AG10803 (cell line): ENCODE measurements around the gene ADGRA1.

Experiments
- DNase-seq: peaks from one replicate; pipeline ENCODE4 v3.0.0; 2010; ENCODE audit warnings: low read depth
- H3K4me3 ChIP-seq: 2 replicates; pipeline ENCODE4 v1.5.1; 2011; ENCODE audit warnings: mild to moderate bottlenecking, low read length, control low read depth
- TF ChIP-seq, protein P1 (sequence below): conservative IDR thresholded peaks from 2 replicates; pipeline ENCODE4 v1.5.1; 2011; ENCODE audit warnings: mild to moderate bottlenecking, low read length, control low read depth, inconsistent platforms

The ADGRA1 gene

DNA sequence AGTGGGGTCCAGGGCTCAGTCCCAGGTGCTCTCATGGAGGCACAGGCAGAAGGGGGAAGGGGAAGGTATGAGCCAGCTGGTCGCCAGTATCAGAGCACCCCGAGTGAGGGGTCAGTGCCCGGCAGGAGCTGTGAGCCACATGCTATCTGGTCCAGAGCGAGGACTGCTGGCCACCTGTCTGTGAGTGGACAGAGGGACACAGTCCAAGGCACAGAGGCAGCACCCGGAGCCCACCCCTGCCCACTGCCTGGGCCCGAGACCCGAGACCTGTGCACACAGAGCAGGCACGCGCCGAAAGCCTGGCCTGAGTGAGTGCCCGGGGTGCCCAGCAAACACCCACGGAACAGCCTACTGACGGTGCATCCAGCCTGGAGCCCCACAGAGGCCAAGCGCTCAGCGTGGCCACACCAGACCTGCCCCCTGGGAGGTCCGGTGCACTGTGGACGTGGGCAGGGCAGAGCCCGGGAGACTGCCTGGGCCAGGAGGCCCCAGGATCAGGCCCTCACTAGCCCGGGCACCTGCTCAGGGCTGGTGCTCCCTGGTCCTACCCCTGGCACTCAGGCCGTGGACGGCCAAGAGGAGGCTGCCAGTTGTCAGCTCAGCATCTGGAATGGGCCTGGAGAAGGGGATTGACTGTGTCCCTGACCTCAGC is 29.4 kb downstream of the ADGRA1 start:
- H3K4me3 ChIP-seq: no peak overlapping the region
- TF ChIP-seq, protein P1, sequence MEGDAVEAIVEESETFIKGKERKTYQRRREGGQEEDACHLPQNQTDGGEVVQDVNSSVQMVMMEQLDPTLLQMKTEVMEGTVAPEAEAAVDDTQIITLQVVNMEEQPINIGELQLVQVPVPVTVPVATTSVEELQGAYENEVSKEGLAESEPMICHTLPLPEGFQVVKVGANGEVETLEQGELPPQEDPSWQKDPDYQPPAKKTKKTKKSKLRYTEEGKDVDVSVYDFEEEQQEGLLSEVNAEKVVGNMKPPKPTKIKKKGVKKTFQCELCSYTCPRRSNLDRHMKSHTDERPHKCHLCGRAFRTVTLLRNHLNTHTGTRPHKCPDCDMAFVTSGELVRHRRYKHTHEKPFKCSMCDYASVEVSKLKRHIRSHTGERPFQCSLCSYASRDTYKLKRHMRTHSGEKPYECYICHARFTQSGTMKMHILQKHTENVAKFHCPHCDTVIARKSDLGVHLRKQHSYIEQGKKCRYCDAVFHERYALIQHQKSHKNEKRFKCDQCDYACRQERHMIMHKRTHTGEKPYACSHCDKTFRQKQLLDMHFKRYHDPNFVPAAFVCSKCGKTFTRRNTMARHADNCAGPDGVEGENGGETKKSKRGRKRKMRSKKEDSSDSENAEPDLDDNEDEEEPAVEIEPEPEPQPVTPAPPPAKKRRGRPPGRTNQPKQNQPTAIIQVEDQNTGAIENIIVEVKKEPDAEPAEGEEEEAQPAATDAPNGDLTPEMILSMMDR: no peak
- DNase-seq: no peak

DNA sequence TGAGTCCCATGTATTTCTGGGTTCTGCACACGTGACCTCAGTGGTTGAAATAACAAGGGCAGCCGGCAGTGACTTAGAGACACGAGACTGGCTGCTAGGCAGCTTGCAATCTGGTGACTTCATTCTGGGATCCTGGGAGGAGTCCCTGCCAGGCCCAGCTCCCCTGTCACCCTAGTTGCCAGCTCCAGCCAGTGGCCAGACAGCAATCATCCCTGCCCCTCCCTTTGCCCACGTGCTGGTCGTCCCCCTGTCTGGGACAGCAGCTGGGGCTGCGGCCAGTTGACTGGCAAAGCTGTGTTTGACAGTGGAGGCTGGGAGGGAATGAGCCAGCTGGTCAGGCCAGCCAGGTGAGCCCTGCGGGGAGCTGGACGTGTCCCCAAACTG is 30.0 kb downstream of the ADGRA1 start:
- no peak overlapping the region for H3K4me3 ChIP-seq
- TF ChIP-seq, protein P1: no peak
- no peak for DNase-seq

DNA sequence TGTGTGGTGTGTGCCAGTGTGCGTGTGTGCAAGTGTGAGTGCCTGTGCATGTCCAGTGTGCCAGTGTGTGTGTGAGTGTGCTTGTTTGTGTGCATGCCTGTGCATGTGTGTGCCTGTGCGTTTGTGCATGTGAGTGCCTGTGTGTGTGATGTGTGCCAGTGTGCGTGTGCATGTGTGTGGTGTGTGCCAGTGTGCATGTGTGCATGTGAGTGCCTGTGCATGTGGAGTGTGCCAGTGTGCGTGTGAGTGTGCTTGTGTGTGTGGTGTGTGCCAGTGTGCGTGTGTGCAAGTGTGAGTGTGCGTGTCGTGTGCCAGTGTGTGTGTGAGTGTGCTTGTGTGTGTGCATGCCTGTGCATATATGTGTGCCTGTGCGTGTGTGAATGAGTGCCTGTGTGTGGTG is 33.8 kb downstream of the ADGRA1 start:
- no peak overlapping the region for H3K4me3 ChIP-seq
- TF ChIP-seq, protein P1: no peak

DNA sequence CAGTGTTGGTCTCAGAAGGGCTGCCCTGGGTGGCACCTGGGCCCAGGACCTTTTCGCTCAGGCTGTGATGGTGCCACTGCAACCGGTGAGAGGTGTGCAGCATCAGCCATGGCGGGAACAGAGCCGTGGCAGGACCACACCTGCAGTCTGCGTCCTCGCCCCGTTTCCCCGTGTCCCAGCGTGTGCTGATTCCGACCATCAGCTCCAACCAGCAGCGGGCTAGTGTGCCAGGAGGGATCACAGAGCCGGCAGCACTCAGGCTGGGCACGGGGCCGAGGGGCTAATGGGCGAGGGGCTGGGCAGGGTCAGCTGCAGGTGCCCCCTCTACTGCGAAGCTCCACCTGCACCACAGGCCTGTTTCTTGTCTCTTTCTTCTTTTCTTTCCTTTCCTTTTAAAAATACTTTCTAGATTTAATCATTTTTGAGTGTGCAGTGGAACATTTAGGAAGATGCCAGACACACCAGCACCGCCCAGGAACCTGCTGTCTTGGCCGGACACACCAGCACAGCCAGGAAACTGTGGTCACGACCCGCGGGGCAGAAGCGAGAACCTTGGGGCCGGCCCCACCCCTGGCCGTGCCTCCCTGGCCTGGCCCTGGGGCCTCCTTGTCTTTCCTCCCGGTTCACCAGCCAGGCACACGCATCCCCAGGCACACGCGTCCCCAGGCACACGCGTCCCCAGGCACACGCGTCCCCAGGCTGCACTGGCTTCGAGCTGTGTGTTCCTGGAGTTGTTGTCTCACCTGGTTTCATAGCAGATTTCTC is 34.6 kb downstream of the ADGRA1 start:
- no peak overlapping the region for H3K4me3 ChIP-seq
- TF ChIP-seq, protein P1: no peak
- DNase-seq: no peak

More for the DNA sequence above, 33.8 kb downstream of the ADGRA1 start:
- no peak for DNase-seq

DNA sequence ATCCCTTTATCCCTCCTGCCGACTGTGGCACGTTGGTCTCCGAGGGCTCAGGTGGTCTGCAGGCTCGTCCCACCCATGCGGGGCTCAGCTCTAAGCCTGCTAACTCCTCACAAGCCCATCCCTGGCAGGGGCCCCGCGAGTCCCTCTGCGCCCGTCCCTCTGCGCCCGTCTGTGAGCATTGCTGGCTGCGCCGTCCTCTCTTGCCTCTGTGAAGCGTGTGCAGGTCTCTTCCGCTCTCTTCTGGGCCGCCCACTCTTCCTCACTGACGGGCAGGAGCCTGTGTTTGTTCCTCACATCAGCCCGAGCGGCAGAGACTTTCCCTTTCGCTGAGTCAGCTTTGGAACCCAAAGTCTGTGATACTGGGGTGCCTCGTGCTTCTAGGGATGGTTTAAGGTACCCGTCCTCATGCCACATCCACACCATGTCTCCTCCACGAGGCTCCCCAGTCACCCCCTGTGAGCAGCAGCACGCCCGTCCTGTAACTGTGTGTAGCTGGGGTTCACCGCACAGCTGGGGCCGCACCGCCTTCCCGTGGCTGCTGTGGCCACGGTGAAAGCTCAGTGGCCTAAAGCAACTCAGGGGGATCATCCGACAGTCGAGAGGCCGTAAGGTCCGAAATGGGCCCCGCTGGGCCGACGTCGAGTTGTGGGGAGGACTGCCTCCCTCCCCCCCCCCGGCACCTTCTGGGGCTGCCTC is 35.5 kb downstream of the ADGRA1 start:
- H3K4me3 ChIP-seq: no peak overlapping the region
- no peak for DNase-seq
- TF ChIP-seq, protein P1: no peak

DNA sequence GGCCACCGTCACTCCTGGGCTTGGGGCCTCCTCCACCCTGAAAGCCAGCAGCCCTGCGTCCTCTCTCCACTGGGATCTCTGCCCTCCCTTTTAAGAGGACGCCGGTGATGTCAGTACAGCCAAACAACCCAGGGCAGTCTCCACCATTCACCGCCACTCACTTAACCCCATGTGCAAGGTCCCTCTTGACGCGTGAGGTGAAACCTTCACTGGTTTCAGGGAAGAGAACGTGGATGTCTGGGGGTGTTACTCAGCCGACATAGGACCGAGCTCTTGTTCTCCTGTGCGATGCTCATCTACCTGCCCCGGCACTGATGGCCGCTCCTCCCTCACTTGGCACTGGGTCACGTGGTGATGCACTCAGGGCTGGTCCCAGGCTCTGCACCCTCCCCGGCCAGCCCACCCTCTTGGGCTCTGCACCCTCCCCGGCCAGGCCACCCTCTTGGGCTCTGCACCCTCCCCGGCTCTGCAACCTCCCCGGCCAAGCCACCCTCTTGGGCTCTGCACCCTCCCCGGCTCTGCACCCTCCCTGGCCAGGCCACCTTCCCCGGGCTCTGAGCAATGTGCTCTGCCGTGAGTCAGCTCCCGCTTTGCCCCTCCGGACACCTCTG is 36.1 kb downstream of the ADGRA1 start:
- TF ChIP-seq, protein P1: no peak
- no peak for DNase-seq
- H3K4me3 ChIP-seq: no peak overlapping the region
